ENCODE data around the gene TEX35.

DNA sequence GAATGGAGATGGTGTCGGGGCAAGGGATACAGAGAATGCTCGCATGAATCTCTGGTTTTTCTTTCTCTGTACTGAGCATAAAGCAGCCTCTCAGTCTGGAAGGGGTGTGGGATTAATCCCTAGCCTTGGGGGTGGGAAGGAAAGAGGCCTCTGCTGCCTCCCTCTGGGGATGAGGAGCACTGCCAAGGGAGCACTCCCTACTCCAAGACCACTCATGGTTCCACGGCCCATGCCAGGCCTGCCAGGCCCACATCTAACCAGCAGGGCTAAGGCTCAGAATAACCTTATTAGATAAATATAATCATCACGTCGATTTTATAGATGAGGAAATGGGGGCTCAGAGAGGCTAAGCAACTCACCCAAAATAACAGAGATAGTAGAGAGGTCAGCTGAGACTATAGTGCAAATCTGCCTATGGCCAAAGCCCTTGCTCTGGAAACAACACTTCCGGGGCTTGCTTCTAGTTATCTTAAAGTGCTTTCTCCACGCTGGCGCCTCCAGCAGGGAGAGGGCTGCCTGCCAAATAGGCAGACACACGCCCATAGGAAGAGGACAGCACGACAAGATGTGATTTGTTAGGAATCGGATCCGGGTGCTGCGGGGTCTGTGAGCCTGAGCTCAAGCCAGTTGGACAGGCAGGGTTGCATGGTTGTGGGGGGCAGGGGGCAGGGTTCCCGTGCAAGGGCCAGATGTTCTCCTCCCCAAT lies 522 bp downstream of the TEX35 start:
- TF ChIP-seq, protein P1, sequence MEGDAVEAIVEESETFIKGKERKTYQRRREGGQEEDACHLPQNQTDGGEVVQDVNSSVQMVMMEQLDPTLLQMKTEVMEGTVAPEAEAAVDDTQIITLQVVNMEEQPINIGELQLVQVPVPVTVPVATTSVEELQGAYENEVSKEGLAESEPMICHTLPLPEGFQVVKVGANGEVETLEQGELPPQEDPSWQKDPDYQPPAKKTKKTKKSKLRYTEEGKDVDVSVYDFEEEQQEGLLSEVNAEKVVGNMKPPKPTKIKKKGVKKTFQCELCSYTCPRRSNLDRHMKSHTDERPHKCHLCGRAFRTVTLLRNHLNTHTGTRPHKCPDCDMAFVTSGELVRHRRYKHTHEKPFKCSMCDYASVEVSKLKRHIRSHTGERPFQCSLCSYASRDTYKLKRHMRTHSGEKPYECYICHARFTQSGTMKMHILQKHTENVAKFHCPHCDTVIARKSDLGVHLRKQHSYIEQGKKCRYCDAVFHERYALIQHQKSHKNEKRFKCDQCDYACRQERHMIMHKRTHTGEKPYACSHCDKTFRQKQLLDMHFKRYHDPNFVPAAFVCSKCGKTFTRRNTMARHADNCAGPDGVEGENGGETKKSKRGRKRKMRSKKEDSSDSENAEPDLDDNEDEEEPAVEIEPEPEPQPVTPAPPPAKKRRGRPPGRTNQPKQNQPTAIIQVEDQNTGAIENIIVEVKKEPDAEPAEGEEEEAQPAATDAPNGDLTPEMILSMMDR (IDR thresholded peaks at IDR 0.05), result no peak
- TF ChIP-seq EP300 (IDR thresholded peaks at IDR 0.05) (no peak), POLR2AphosphoS5 (IDR thresholded peaks at IDR 0.05) (no peak), POLR2A (IDR thresholded peaks at IDR 0.05) (no peak)

Measured in stomach (tissue), 4 donors.